IPS-18a (cell line): ENCODE data around the gene GAPVD1.
"Not testable (repeated sequence)": the region's sequence is repeated elsewhere in the genome, so short reads cannot be mapped to it uniquely, and the experiment has no call there.

Source experiments
- H3K27ac ChIP-seq: one replicate; pipeline ENCODE4 v1.5.1; 2013; ENCODE audit warnings: low read length
- H3K27me3 ChIP-seq: one replicate; pipeline ENCODE4 v1.6.1; 2013; ENCODE audit warnings: mild to moderate bottlenecking, low read length; ENCODE audit not compliant: control insufficient read depth, insufficient read depth
- H3K36me3 ChIP-seq: one replicate; pipeline ENCODE4 v1.6.1; 2013; ENCODE audit warnings: low read depth, low read length; ENCODE audit not compliant: control insufficient read depth
- H3K4me1 ChIP-seq: one replicate; pipeline ENCODE4 v1.6.1; 2013; ENCODE audit warnings: low read depth, low read length; ENCODE audit not compliant: control insufficient read depth
- H3K4me3 ChIP-seq: one replicate; pipeline ENCODE4 v1.5.1; 2013; ENCODE audit warnings: low read length
- H3K9ac ChIP-seq: one replicate; pipeline ENCODE4 v1.6.1; 2013; ENCODE audit warnings: mild to moderate bottlenecking, low read length, moderate library complexity
- H3K9me3 ChIP-seq: one replicate; pipeline ENCODE4 v1.6.1; 2013; ENCODE audit warnings: low read depth, low read length; ENCODE audit not compliant: control insufficient read depth

The GAPVD1 gene

GRCh38 chr9:125399666-125400065 lies 138.0 kb downstream of the GAPVD1 start:
- Histone ChIP-seq H3K9me3 (no peaks in the 10 kb centered on the region), H3K27me3 (no peaks in the 10 kb centered on the region), H3K4me1 (no peaks in the 10 kb centered on the region), H3K4me3 (no peak overlapping the region), H3K36me3 (no peaks in the 10 kb centered on the region), H3K9ac (no peak overlapping the region), H3K27ac (no peak overlapping the region)

GRCh38 chr9:125400232-125400631 lies 138.6 kb downstream of the GAPVD1 start:
- not testable (repeated sequence) for H3K4me3 ChIP-seq, H3K9me3 ChIP-seq, H3K27me3 ChIP-seq, H3K36me3 ChIP-seq, H3K27ac ChIP-seq, H3K4me1 ChIP-seq, H3K9ac ChIP-seq

GRCh38 chr9:125400725-125401716 lies 139.4 kb downstream of the GAPVD1 start:
- no peaks in the 10 kb centered on the region for H3K9me3 ChIP-seq
- no peak overlapping the region for H3K9ac ChIP-seq
- H3K27me3 ChIP-seq: no peaks in the 10 kb centered on the region
- H3K4me1 ChIP-seq: no peaks in the 10 kb centered on the region
- H3K4me3 ChIP-seq: no peak overlapping the region
- no peaks in the 10 kb centered on the region for H3K36me3 ChIP-seq
- no peak overlapping the region for H3K27ac ChIP-seq

- Histone ChIP-seq H3K36me3 (no peaks in the 10 kb centered on the region), H3K9me3 (no peaks in the 10 kb centered on the region), H3K4me3 (no peak overlapping the region), H3K9ac (no peak overlapping the region), H3K4me1 (no peaks in the 10 kb centered on the region), H3K27me3 (peaks cover 20% of the 10 kb centered on the region), H3K27ac (no peak overlapping the region)
These were observed 143.1 kb downstream of the GAPVD1 start for GRCh38 chr9:125404733-125405132.

GRCh38 chr9:125405938-125406809 lies 144.5 kb downstream of the GAPVD1 start:
- Histone ChIP-seq H3K27ac (no peak overlapping the region), H3K36me3 (no peaks in the 10 kb centered on the region), H3K9me3 (no peaks in the 10 kb centered on the region), H3K4me3 (no peak overlapping the region), H3K27me3 (peaks cover 20% of the 10 kb centered on the region), H3K4me1 (no peaks in the 10 kb centered on the region), H3K9ac (no peak overlapping the region)

GRCh38 chr9:125406810-125407087 lies 145.1 kb downstream of the GAPVD1 start:
- H3K27me3 ChIP-seq: peaks cover 20% of the 10 kb centered on the region
- no peaks in the 10 kb centered on the region for H3K36me3 ChIP-seq
- no peak overlapping the region for H3K4me3 ChIP-seq
- no peak overlapping the region for H3K9ac ChIP-seq
- H3K9me3 ChIP-seq: no peaks in the 10 kb centered on the region
- H3K27ac ChIP-seq: no peak overlapping the region
- H3K4me1 ChIP-seq: no peaks in the 10 kb centered on the region

GRCh38 chr9:125407432-125407973 lies 145.9 kb downstream of the GAPVD1 start:
- Histone ChIP-seq H3K27me3 (peaks cover 20% of the 10 kb centered on the region), H3K9ac (peak overlapping the region; percentile 70), H3K9me3 (no peaks in the 10 kb centered on the region), H3K4me1 (no peaks in the 10 kb centered on the region), H3K4me3 (peak overlapping the region; percentile 59), H3K27ac (no peak overlapping the region), H3K36me3 (no peaks in the 10 kb centered on the region)

GRCh38 chr9:125407974-125408900 lies 146.6 kb downstream of the GAPVD1 start:
- Histone ChIP-seq H3K36me3 (no peaks in the 10 kb centered on the region), H3K9ac (peak overlapping the region; percentile 70), H3K4me3 (peak overlapping the region; percentile 59), H3K27me3 (peaks cover 20% of the 10 kb centered on the region), H3K27ac (no peak overlapping the region), H3K4me1 (no peaks in the 10 kb centered on the region), H3K9me3 (no peaks in the 10 kb centered on the region)

- Histone ChIP-seq H3K27ac (no peak overlapping the region), H3K4me1 (no peaks in the 10 kb centered on the region), H3K9me3 (no peaks in the 10 kb centered on the region), H3K36me3 (no peaks in the 10 kb centered on the region), H3K27me3 (peaks cover 20% of the 10 kb centered on the region), H3K4me3 (no peak overlapping the region), H3K9ac (no peak overlapping the region)
These were observed 147.6 kb downstream of the GAPVD1 start for GRCh38 chr9:125409217-125409636.

GRCh38 chr9:125409637-125410521 lies 148.3 kb downstream of the GAPVD1 start:
- Histone ChIP-seq H3K36me3 (no peaks in the 10 kb centered on the region), H3K9me3 (no peaks in the 10 kb centered on the region), H3K4me3 (no peak overlapping the region), H3K9ac (no peak overlapping the region), H3K4me1 (no peaks in the 10 kb centered on the region), H3K27ac (no peak overlapping the region), H3K27me3 (peaks cover 20% of the 10 kb centered on the region)
